Caco-2 (cell line): ENCODE results near the gene WNK1. TPM values are rescaled to one million over a fixed set of nuclear protein-coding genes. Genes with fewer than 3 reads are reported as not detected.

Source experiments
- BruUV-seq: library from RNA; stranded (reverse); fragments of 400-500 nt; replicated peaks from 2 replicates; lab custom pipeline; 2021; lab: Mats Ljungman, UMichigan
- CTCF ChIA-PET: fragments of 300-600 bp; sonication (Branson Sonifier 250); formaldehyde crosslinking; loops from one replicate; lab custom pipeline; 2022; ENCODE audit warnings: antibody characterized with exemption; lab: Charles Lee
- POLR2A ChIA-PET: fragments of 300-600 bp; sonication (Branson Sonifier 250); formaldehyde crosslinking; loops from one replicate; lab custom pipeline; 2022; ENCODE audit warnings: antibody characterized with exemption; lab: Charles Lee
- DNase-seq, 2 experiments: peaks; one replicate each; pipeline versions ENCODE4 v3.0.0 to v3.0.0-alpha.2; 2020 to 2022
- H3K27me3 ChIP-seq: replicated peaks from 2 replicates; pipeline ENCODE4 v1.6.0; 2011; ENCODE audit warnings: low read length; ENCODE audit not compliant: control insufficient read depth, insufficient read depth
- H3K36me3 ChIP-seq: 2 replicates; pipeline ENCODE4 v1.5.1; 2011; ENCODE audit warnings: low read length; ENCODE audit not compliant: control insufficient read depth, insufficient read depth
- H3K4me1 ChIP-seq: fragments of 250-450 bp; sonication (Bioruptor Pico); 2 replicates; pipeline ENCODE4 v1.5.1; 2020; ENCODE audit warnings: mild to moderate bottlenecking
- H3K4me3 ChIP-seq: 2 replicates; pipeline ENCODE4 v1.5.1; 2011; ENCODE audit warnings: low read depth, mild to moderate bottlenecking, control low read depth, low read length
- H3K9me3 ChIP-seq: fragments of 250-450 bp; sonication (Bioruptor Pico); 2 replicates; pipeline ENCODE4 v1.5.1; 2020; ENCODE audit warnings: mild to moderate bottlenecking, moderate library complexity
- H3K27ac Mint-ChIP-seq: one replicate; pipeline ENCODE4 v1.8.0; 2022; ENCODE audit warnings: mixed read lengths; ENCODE audit not compliant: unreplicated experiment
- H3K27me3 Mint-ChIP-seq: one replicate; pipeline ENCODE4 v1.8.0; 2022; ENCODE audit warnings: mixed read lengths; ENCODE audit not compliant: insufficient read depth, unreplicated experiment
- H3K36me3 Mint-ChIP-seq: one replicate; pipeline ENCODE4 v1.8.0; 2022; ENCODE audit warnings: mild to moderate bottlenecking, mixed read lengths; ENCODE audit not compliant: insufficient read depth, unreplicated experiment
- H3K4me1 Mint-ChIP-seq: one replicate; pipeline ENCODE4 v1.8.0; 2022; ENCODE audit warnings: low read depth, mixed read lengths; ENCODE audit not compliant: unreplicated experiment
- H3K4me3 Mint-ChIP-seq: one replicate; pipeline ENCODE4 v1.8.0; 2022; ENCODE audit warnings: mild to moderate bottlenecking, moderate library complexity, mixed read lengths; ENCODE audit not compliant: unreplicated experiment
- H3K9me3 Mint-ChIP-seq: one replicate; pipeline ENCODE4 v1.8.0; 2022; ENCODE audit warnings: mixed read lengths; ENCODE audit not compliant: unreplicated experiment
- intact Hi-C: fragments of 100-400 bp; cut with micrococcal nuclease; formaldehyde crosslinking; loops from one replicate; pipeline ENCODE4 v1.10.0; 2022; ENCODE audit not compliant: unreplicated experiment
- total RNA-seq: library from RNA; stranded (reverse); gene quantifications from 2 replicates; pipeline ENCODE4 v1.2.3, GENCODE V29; 2022
- TF ChIP-seq, protein P1 (sequence below), 2 experiments: fragments of 200-600 bp in 1 of 2; IDR thresholded peaks; 1 replicate in 1 of 2; 2 replicates in 1 of 2; pipeline versions ENCODE4 v1.5.1 to v1.8.0; 2011 to 2022; ENCODE audit warnings: antibody characterized with exemption in 1 of 2, control low read depth in 1 of 2, inconsistent platforms in 1 of 2, low read depth in 1 of 2, low read length in 1 of 2, mild to moderate bottlenecking in 1 of 2, moderate library complexity in 1 of 2; ENCODE audit not compliant: insufficient read depth in 1 of 2, severe bottlenecking in 1 of 2, unreplicated experiment in 1 of 2

WNK1 gene
- total RNA-seq, 1 experiment from 2014 or later = 224 TPM

- CTCF ChIA-PET = interaction anchor here (0.5 to 0.6 kb wide), 2 partner anchors 66 to 67 kb away, joined by 3 read pairs; no protein-coding TSS in a partner anchor
- H3K27me3 ChIP-seq = no peaks in the 10 kb centered on the region
- H3K4me1 ChIP-seq = no peaks in the 10 kb centered on the region
- BruUV-seq = no TSS peak
- peaks cover 52% of the 10 kb centered on the region for H3K36me3 Mint-ChIP-seq
- no peaks in the 10 kb centered on the region for H3K9me3 ChIP-seq
- no peak overlapping the region for H3K4me3 Mint-ChIP-seq
- peaks cover 11% of the 10 kb centered on the region for H3K9me3 Mint-ChIP-seq
- no peaks in the 10 kb centered on the region for H3K36me3 ChIP-seq
- intact Hi-C loops = loop anchor here (5.0 to 10.0 kb wide), 2 partner anchors 39 to 277 kb away; no protein-coding TSS in a partner anchor
- peaks cover 5% of the 10 kb centered on the region for H3K4me1 Mint-ChIP-seq
- H3K27ac Mint-ChIP-seq = no peak overlapping the region
- no peak for DNase-seq
- TF ChIP-seq, protein P1, sequence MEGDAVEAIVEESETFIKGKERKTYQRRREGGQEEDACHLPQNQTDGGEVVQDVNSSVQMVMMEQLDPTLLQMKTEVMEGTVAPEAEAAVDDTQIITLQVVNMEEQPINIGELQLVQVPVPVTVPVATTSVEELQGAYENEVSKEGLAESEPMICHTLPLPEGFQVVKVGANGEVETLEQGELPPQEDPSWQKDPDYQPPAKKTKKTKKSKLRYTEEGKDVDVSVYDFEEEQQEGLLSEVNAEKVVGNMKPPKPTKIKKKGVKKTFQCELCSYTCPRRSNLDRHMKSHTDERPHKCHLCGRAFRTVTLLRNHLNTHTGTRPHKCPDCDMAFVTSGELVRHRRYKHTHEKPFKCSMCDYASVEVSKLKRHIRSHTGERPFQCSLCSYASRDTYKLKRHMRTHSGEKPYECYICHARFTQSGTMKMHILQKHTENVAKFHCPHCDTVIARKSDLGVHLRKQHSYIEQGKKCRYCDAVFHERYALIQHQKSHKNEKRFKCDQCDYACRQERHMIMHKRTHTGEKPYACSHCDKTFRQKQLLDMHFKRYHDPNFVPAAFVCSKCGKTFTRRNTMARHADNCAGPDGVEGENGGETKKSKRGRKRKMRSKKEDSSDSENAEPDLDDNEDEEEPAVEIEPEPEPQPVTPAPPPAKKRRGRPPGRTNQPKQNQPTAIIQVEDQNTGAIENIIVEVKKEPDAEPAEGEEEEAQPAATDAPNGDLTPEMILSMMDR (IDR thresholded peaks at IDR 0.05; ENCODE audit: insufficient read depth in 1 of 2, low read depth in 1 of 2, low read length in 1 of 2, severe bottlenecking in 1 of 2, unreplicated experiment in 1 of 2) = no peak
- POLR2A ChIA-PET = no interaction called here
- H3K4me3 ChIP-seq = no peak overlapping the region
- no peaks in the 10 kb centered on the region for H3K27me3 Mint-ChIP-seq
Measured at GRCh38 chr12:817941-818600, 65.7 kb downstream of the WNK1 start.

GRCh38 chr12:818733-819132 is 66.4 kb downstream of the WNK1 start:
- Mint-ChIP-seq H3K4me3 (no peak overlapping the region), H3K9me3 (peaks cover 11% of the 10 kb centered on the region), H3K4me1 (peaks cover 5% of the 10 kb centered on the region), H3K36me3 (peaks cover 51% of the 10 kb centered on the region), H3K27ac (no peak overlapping the region), H3K27me3 (no peaks in the 10 kb centered on the region)
- Histone ChIP-seq H3K9me3 (no peaks in the 10 kb centered on the region), H3K27me3 (no peaks in the 10 kb centered on the region), H3K4me1 (no peaks in the 10 kb centered on the region), H3K4me3 (no peak overlapping the region), H3K36me3 (no peaks in the 10 kb centered on the region)
- DNase-seq = no peak
- ChIA-PET POLR2A (no interaction called here), CTCF (interaction anchor here (0.6 kb wide), 1 partner anchor 68 kb away, joined by 3 read pairs; no protein-coding TSS in a partner anchor)
- no TSS peak for BruUV-seq
- intact Hi-C loops = loop anchor here (5.0 to 10.0 kb wide), 2 partner anchors 39 to 276 kb away; no protein-coding TSS in a partner anchor
- TF ChIP-seq, protein P1 (IDR thresholded peaks at IDR 0.05; ENCODE audit: insufficient read depth in 1 of 2, low read depth in 1 of 2, low read length in 1 of 2, severe bottlenecking in 1 of 2, unreplicated experiment in 1 of 2) = peak in 1 of 2 experiments; percentile 18

- CTCF ChIA-PET = interaction anchor here (0.7 kb wide), 2 partner anchors 129 to 273 kb away, joined by 4 to 10 read pairs; partner anchors contain the start of gene RAD52
- peaks cover 11% of the 10 kb centered on the region for H3K9me3 Mint-ChIP-seq
Measured at GRCh38 chr12:820336-820735, 68.0 kb downstream of the WNK1 start.

More at GRCh38 chr12:820336-820735, 68.0 kb downstream of the WNK1 start:
- DNase-seq = no peak
- Mint-ChIP-seq H3K27me3 (no peaks in the 10 kb centered on the region), H3K4me1 (peaks cover 5% of the 10 kb centered on the region), H3K4me3 (no peak overlapping the region), H3K36me3 (peaks cover 40% of the 10 kb centered on the region), H3K27ac (no peak overlapping the region)
- Histone ChIP-seq H3K27me3 (no peaks in the 10 kb centered on the region), H3K9me3 (no peaks in the 10 kb centered on the region), H3K4me3 (no peak overlapping the region), H3K4me1 (no peaks in the 10 kb centered on the region), H3K36me3 (no peaks in the 10 kb centered on the region)
- no TSS peak for BruUV-seq
- intact Hi-C loops = no loop called here
- TF ChIP-seq, protein P1 (IDR thresholded peaks at IDR 0.05; ENCODE audit: insufficient read depth in 1 of 2, low read depth in 1 of 2, low read length in 1 of 2, severe bottlenecking in 1 of 2, unreplicated experiment in 1 of 2) = no peak
- POLR2A ChIA-PET = no interaction called here
